Spleen (tissue), 7 donors: ENCODE results near the gene U2SURP.

Experiments used
- POLR2A ChIP-seq, 3 donors: fragments of 450-650 bp; IDR thresholded peaks; one replicate each; pipeline ENCODE4 v1.5.1; 2017; ENCODE audit warnings: antibody characterized with exemption in 3 of 3, mild to moderate bottlenecking in 1 of 3
- TF ChIP-seq, protein P1 (sequence below), 11 experiments: fragments of 200-600 bp in 7 of 11; fragments of 450-650 bp in 4 of 11; sonication (generic) in 4 of 11; IDR thresholded peaks in 8 of 11; conservative IDR thresholded peaks in 3 of 11; 1 replicate in 7 of 11; 2 replicates in 4 of 11; pipeline versions ENCODE4 v1.4.0 to v1.8.0; 2016 to 2021; ENCODE audit warnings: antibody characterized with exemption in 11 of 11, inconsistent platforms in 4 of 11, mild to moderate bottlenecking in 1 of 11
- donor health status: DM: no; HTN: no; CAD: no; lungs with moderate emphysema.
- donor health status: DM: no; HTN: no; CAD: no.
- donor health status: DM: no; HTN: no; CAD: no.

DNA sequence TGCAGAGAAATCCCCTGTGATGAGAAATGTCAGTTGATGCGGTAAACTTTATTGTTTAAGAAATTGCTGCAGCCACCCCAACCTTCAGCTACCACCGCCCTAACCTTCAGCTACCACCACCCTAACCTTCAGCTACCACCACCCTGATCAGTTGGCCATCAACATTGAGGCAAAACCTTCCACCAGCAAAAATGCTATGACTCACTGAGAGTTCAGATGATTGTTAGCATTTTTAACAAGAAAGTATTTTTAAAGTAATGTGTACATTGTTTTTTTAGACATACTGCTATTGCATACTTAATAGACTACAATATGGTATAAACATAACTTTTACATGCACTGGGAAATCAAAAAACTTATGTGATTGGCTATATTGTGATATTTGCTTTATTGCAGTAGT is 30.0 kb downstream of the U2SURP start:
- TF ChIP-seq, protein P1, sequence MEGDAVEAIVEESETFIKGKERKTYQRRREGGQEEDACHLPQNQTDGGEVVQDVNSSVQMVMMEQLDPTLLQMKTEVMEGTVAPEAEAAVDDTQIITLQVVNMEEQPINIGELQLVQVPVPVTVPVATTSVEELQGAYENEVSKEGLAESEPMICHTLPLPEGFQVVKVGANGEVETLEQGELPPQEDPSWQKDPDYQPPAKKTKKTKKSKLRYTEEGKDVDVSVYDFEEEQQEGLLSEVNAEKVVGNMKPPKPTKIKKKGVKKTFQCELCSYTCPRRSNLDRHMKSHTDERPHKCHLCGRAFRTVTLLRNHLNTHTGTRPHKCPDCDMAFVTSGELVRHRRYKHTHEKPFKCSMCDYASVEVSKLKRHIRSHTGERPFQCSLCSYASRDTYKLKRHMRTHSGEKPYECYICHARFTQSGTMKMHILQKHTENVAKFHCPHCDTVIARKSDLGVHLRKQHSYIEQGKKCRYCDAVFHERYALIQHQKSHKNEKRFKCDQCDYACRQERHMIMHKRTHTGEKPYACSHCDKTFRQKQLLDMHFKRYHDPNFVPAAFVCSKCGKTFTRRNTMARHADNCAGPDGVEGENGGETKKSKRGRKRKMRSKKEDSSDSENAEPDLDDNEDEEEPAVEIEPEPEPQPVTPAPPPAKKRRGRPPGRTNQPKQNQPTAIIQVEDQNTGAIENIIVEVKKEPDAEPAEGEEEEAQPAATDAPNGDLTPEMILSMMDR (IDR thresholded peaks at IDR 0.05 in 8 of 11, conservative IDR thresholded peaks at IDR 0.05 in 3 of 11): no peak
- no peak for TF ChIP-seq POLR2A (IDR thresholded peaks at IDR 0.05)
